Measurements from ENCODE around the gene CCDC61. TPM values are rescaled to one million over a fixed set of nuclear protein-coding genes. Genes with fewer than 3 reads are reported as not detected.

CCDC61 gene
- total RNA-seq, 1 experiment from 2014 or later: 24.8 TPM

- no peaks in the 10 kb centered on the region for H4K20me1 ChIP-seq (ENCODE audit: insufficient read depth)
- H2AFZ ChIP-seq: no peak overlapping the region
- BruUV-seq (replicated peaks): no TSS peak
- no peaks in the 10 kb centered on the region; the same call in 1 of the 2 replicates for H3K9me3 ChIP-seq (ENCODE audit: insufficient read depth, low read depth)
- no peak for TF ChIP-seq EZH2 (IDR thresholded peaks at IDR 0.05; ENCODE audit: low read depth)
- TF ChIP-seq, protein P1, sequence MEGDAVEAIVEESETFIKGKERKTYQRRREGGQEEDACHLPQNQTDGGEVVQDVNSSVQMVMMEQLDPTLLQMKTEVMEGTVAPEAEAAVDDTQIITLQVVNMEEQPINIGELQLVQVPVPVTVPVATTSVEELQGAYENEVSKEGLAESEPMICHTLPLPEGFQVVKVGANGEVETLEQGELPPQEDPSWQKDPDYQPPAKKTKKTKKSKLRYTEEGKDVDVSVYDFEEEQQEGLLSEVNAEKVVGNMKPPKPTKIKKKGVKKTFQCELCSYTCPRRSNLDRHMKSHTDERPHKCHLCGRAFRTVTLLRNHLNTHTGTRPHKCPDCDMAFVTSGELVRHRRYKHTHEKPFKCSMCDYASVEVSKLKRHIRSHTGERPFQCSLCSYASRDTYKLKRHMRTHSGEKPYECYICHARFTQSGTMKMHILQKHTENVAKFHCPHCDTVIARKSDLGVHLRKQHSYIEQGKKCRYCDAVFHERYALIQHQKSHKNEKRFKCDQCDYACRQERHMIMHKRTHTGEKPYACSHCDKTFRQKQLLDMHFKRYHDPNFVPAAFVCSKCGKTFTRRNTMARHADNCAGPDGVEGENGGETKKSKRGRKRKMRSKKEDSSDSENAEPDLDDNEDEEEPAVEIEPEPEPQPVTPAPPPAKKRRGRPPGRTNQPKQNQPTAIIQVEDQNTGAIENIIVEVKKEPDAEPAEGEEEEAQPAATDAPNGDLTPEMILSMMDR (conservative IDR thresholded peaks at IDR 0.05): no peak
- no peak overlapping the region for H3K4me2 ChIP-seq
- DNase-seq: no peak
- peaks cover 8% of the 10 kb centered on the region; the same call in 1 of the 2 replicates for H3F3A ChIP-seq (ENCODE audit: insufficient read depth, low read depth)
- H3K27ac ChIP-seq: no peak overlapping the region
- no peak overlapping the region for H3K4me3 ChIP-seq
- intact Hi-C loops (cut with micrococcal nuclease; ENCODE audit: unreplicated experiment): no loop called here
- no peaks in the 10 kb centered on the region for H3K36me3 ChIP-seq (ENCODE audit: low read depth)
- ChIA-PET CTCF (no interaction called here), POLR2A (ENCODE audit: unreplicated experiment) (no interaction called here)
- 0 out of 2 replicates have a peak, but pooled peaks cover 8% of the 10 kb centered on the region for H3K27me3 ChIP-seq (ENCODE audit: insufficient read depth, low read depth)
- peaks cover 5% of the 10 kb centered on the region; the same call in 1 of the 2 replicates for H3K4me1 ChIP-seq (replicated peaks; ENCODE audit: insufficient read depth)
- H3K9me2 ChIP-seq (ENCODE audit: insufficient read depth): no peaks in the 10 kb centered on the region
- no peaks in the 10 kb centered on the region for H3K79me2 ChIP-seq (ENCODE audit: low read depth)
Measured at GRCh38 chr19:45990113-45990728, 5.0 kb upstream of the CCDC61 start.

GRCh38 chr19:45994456-45994997 is 740 bp upstream of the CCDC61 start:
- H3K9me2 ChIP-seq (ENCODE audit: insufficient read depth): no peaks in the 10 kb centered on the region
- peaks cover 11% of the 10 kb centered on the region for H3K4me1 ChIP-seq (replicated peaks; ENCODE audit: insufficient read depth)
- H3K27ac ChIP-seq: peak overlapping the region; percentile 37
- peak overlapping the region; percentile 77 for H3K4me2 ChIP-seq
- ChIA-PET POLR2A (ENCODE audit: unreplicated experiment) (interaction anchor here (0.6 to 1.5 kb wide), 7 partner anchors 21 to 666 kb away, joined by 3 to 10 read pairs (median 5); partner anchors contain the start of genes DACT3, MYPOP, QPCTL and SYMPK), CTCF (interaction anchor here (0.7 kb wide), 1 partner anchor 436 kb away, joined by 3 read pairs; no protein-coding TSS in a partner anchor)
- H3K36me3 ChIP-seq (ENCODE audit: low read depth): no peaks in the 10 kb centered on the region
- no TSS peak for BruUV-seq (replicated peaks)
- no peaks in the 10 kb centered on the region; the same call in 1 of the 2 replicates for H3K9me3 ChIP-seq (ENCODE audit: insufficient read depth, low read depth)
- no peaks in the 10 kb centered on the region for H4K20me1 ChIP-seq (ENCODE audit: insufficient read depth)
- no peak for TF ChIP-seq EZH2 (IDR thresholded peaks at IDR 0.05; ENCODE audit: low read depth)
- TF ChIP-seq, protein P1 (conservative IDR thresholded peaks at IDR 0.05): no peak
- H2AFZ ChIP-seq: peak overlapping the region; percentile 78
- peaks cover 19% of the 10 kb centered on the region; the same call in 1 of the 2 replicates for H3K79me2 ChIP-seq (ENCODE audit: low read depth)
- H3K27me3 ChIP-seq (ENCODE audit: insufficient read depth, low read depth): 0 out of 2 replicates have a peak, but pooled peaks cover 6% of the 10 kb centered on the region
- H3K4me3 ChIP-seq: peak overlapping the region; percentile 56
- no peak for DNase-seq
- intact Hi-C loops (cut with micrococcal nuclease; ENCODE audit: unreplicated experiment): no loop called here
- peaks cover 8% of the 10 kb centered on the region; the same call in 1 of the 2 replicates for H3F3A ChIP-seq (ENCODE audit: insufficient read depth, low read depth)

GRCh38 chr19:45995715-45996385 is 583 bp downstream of the CCDC61 start:
- peak overlapping the region; percentile 98 for H3K4me2 ChIP-seq
- no peak for TF ChIP-seq EZH2 (IDR thresholded peaks at IDR 0.05; ENCODE audit: low read depth)
- TF ChIP-seq, protein P1 (conservative IDR thresholded peaks at IDR 0.05): no peak
- H4K20me1 ChIP-seq (ENCODE audit: insufficient read depth): no peaks in the 10 kb centered on the region
- ChIA-PET CTCF (interaction anchor here (0.7 to 1.3 kb wide), 2 partner anchors 40 to 124 kb away, joined by 3 to 5 read pairs; no protein-coding TSS in a partner anchor), POLR2A (ENCODE audit: unreplicated experiment) (interaction anchor here (0.6 to 1.5 kb wide), 4 partner anchors 23 to 276 kb away, joined by 3 to 10 read pairs (median 6); partner anchors contain the start of gene SYMPK)
- H3K79me2 ChIP-seq (ENCODE audit: low read depth): peaks cover 19% of the 10 kb centered on the region; the same call in 1 of the 2 replicates
- intact Hi-C loops (cut with micrococcal nuclease; ENCODE audit: unreplicated experiment): loop anchor here (1.0 kb wide), 1 partner anchor 110 kb away; the partner anchor contains the start of gene IRF2BP1
- DNase-seq: no peak
- H2AFZ ChIP-seq: peak overlapping the region; percentile 91
- no peaks in the 10 kb centered on the region for H3K9me3 ChIP-seq (ENCODE audit: insufficient read depth, low read depth)
- no peaks in the 10 kb centered on the region for H3K36me3 ChIP-seq (ENCODE audit: low read depth)
- BruUV-seq (replicated peaks): TSS peak; percentile 79
- no peaks in the 10 kb centered on the region for H3K9me2 ChIP-seq (ENCODE audit: insufficient read depth)
- peak overlapping the region; percentile 77 for H3K4me3 ChIP-seq
- H3K27me3 ChIP-seq (ENCODE audit: insufficient read depth, low read depth): no peaks in the 10 kb centered on the region
- no peak overlapping the region for H3K27ac ChIP-seq
- H3F3A ChIP-seq (ENCODE audit: insufficient read depth, low read depth): peaks cover 8% of the 10 kb centered on the region; the same call in 1 of the 2 replicates
- H3K4me1 ChIP-seq (replicated peaks; ENCODE audit: insufficient read depth): peaks cover 11% of the 10 kb centered on the region

Measured in PC-9 (cell line).